GM21526 (cell line): ENCODE data around the gene PTPRZ1.

ENCODE experiments used
- ATAC-seq: cut with Tn5 transposase; IDR thresholded peaks from one replicate; pipeline ENCODE4 v1.9.1; 2021; ENCODE audit warnings: moderate library complexity; ENCODE audit not compliant: unreplicated experiment, low FRiP score

PTPRZ1 gene

GRCh38 chr7:121872831-121873288 is at the start of gene PTPRZ1:
Gene PTPRZ1 (plus strand): TSS chr7:121873161. CDS start chr7:121873500, 339 bp downstream.
- ATAC-seq, result no peak

DNA sequence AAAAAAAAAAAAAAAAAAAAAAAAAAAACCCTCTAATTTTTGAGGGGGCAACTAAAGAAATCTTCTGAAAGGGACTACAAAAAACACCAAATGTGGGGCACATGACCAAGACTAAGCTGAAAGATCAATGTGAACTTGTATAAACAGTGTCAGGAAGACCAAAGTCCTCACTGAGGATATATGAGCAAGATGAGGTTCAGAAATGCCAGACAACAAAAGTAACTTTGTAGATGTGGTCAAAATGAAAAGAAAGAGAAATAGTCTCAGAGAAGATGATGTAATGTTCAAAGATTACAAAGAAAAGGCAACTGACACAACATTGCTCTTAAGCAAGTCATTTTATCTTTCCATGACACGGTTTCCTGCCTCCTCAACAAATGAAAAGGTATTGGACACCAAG is 48.7 kb upstream of the PTPRZ1 start:
- ATAC-seq, result no peak

DNA sequence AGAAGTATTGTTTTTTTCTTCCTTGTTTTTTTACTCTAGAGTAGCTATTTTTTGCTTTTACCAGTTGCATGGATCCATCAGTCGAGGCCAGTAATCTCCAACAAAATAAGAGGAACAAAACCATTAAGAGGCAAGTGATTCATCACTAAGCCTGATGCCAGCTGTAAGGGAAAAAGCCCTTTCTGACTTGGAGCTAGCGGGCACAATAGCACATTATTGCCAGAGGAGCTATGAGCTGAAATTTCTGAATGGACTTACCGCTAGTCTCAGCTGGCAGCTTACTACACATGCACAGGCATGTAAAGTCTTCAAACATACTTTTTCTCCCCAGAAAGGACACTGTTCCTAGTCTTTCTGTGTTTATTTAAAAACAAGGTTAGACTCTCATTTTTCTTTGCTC is 41.6 kb upstream of the PTPRZ1 start:
- no peak for ATAC-seq

DNA sequence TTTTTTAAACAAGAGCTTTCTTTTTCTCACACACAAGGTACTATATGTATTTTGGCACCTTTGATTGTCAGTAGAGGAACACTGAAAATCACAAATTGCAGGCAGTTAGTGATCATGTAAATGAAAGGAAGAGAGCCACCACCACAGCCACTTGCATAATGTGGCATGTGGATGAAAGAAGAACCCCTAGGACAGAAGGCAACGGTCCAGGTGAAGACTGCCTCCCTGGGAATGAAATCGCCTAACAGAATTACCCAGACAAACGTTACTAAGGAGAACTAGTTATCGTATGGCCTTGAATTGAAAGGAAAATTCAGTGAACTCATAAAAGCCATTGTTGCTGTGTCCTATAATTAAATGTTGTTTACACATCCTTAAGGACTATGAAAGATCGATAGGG is 41.2 kb upstream of the PTPRZ1 start:
- no peak for ATAC-seq

- ATAC-seq, result no peak
These were observed 40.6 kb upstream of the PTPRZ1 start for GRCh38 chr7:121832347-121832746.

- ATAC-seq, result no peak
These were observed 39.0 kb upstream of the PTPRZ1 start for GRCh38 chr7:121833991-121834390.

GRCh38 chr7:121837462-121837861 is 35.5 kb upstream of the PTPRZ1 start:
- no peak for ATAC-seq

GRCh38 chr7:121847041-121847440 is 25.9 kb upstream of the PTPRZ1 start:
- no peak for ATAC-seq

GRCh38 chr7:121853307-121853706 is 19.7 kb upstream of the PTPRZ1 start:
- no peak for ATAC-seq

- no peak for ATAC-seq
These were observed 12.0 kb upstream of the PTPRZ1 start for GRCh38 chr7:121860953-121861352.

- ATAC-seq, result no peak
These were observed 10.4 kb upstream of the PTPRZ1 start for GRCh38 chr7:121862591-121862990.

GRCh38 chr7:121871188-121871587 is 1.8 kb upstream of the PTPRZ1 start:
- ATAC-seq, result no peak

DNA sequence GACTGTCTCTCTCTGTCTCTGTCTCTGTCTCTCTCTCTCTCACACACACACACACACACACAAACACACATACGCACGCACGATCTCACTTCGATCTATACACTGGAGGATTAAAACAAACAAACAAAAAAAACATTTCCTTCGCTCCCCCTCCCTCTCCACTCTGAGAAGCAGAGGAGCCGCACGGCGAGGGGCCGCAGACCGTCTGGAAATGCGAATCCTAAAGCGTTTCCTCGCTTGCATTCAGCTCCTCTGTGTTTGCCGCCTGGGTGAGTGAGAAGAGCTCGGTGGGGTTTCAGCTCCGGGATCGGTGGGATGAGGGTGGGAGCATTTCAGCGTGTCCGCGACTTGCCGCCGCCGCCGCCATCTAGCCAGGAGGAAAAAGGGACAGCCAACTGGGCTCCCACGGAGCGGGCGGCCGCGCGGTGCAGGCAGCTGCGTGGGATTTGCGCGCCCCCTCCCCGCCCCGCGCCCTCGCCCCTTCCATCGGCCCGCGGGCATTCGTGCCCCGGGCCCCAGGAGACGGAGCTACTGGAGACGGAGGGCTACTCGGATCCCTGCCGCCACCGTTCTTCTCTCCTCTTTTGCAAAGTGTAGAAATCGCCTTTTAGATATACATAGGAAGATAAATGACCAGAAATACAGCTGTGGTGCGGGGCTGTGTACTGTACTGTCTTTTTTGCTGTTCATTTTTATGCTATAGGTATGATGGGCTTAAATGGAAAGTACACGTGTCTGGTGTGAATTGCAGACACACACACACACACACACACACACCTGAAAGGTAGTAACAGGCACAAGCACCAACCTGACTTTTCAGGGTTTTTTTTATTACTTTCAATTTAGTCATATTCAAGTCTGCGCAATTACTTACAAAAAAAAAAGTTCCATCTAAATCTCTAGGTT is 581 bp downstream of the PTPRZ1 start:
- no peak for ATAC-seq

DNA sequence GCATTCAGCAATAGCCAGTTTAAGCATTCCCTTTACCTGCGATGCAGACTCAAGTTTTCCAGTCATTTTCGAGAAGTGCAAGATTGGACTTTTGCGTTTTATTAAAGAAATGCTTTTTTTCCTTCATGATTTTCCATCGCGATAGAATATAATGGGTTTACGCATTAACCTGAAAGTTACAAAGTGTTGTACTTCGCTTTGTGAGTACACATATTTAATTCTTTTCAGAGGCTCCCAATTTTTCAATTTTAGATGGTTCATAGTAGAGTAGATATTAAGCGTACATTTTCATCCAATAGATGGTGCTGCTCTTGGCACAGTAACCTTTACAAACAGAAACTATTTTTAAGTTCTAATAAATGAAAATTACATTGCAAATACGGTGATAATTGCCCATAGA is 1.3 kb downstream of the PTPRZ1 start:
- ATAC-seq, result no peak

DNA sequence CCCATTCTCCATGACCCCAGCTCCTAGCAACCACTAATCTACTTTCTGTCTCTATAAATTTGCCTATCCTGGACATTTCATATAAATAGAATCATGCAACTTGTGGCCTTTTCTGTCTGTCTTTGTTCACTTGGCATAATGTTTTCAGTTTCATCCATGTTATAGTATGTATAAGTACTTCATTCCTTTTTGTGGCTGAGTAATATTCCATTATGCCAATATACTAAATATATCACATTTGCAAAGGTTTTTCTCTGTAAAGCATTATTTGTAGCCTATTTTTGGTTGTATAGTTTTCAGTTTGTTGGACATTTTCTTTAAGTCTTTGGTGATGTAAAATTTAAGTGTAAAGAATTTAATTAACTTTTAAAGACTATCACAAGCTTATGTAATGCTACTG is 2.2 kb downstream of the PTPRZ1 start:
- ATAC-seq, result no peak

DNA sequence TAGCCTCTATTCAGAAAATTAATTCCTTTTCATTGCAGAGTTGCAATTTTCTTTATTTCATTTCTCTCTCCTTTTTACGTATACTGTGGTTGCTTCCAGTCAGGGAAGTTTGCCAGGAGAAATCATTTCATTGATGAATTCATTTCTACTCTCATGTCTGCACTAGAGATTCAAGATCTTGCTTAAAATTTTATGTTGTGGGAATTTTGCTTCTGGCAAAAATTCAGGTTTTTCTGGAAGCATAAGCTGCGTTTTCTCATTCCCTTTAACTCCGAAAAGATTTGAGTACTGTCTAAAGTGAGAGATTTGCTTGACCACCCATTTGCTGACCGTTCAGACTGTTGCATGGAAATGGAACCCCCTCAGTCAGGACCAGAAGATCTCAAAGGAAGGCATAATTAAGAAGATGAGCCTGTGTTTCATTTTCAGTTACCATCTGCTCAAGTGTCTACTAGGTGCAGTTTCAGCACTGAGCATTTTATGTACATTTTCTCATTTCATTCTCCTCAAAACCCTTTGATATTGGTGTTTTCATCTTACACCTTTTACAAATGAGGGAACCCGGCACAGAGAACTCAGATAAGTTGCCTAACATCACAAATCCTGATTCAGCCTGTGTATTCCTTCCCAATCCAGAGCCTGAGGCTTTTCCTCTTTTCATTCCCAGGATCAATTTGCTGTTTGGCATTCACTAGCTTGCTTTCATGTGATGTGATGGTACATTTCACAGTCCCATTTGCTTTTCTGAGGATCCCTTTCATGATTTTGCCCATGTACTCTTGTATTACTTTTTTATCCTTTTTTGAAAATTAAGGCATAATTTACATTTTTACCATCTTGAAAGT is 3.9 kb downstream of the PTPRZ1 start:
- no peak for ATAC-seq

DNA sequence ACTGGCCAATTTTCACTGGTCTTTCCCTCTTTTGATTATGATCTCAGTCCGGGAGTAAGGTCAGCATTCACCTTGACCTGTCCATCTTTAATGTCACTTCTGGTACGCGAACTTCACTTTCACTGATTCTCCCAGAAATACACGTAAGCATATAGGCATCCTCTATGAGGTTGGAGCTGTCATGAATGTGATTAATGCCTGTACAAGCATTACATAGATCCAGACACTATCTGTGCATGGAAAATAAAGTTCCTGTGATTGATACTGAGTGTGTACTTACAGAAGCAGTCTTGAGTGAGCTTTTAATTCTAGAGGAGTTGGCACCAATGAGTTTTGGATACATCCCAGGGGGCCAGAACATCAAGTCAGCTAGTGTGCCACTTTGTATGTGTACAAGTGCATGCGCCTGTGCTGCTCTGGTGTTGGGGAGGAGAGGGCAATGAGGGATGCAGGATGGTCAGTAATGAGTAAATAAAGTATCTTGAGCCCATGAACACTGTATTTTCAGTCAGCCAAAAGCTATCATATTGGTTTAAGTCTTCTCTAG is 6.0 kb downstream of the PTPRZ1 start:
- no peak for ATAC-seq

DNA sequence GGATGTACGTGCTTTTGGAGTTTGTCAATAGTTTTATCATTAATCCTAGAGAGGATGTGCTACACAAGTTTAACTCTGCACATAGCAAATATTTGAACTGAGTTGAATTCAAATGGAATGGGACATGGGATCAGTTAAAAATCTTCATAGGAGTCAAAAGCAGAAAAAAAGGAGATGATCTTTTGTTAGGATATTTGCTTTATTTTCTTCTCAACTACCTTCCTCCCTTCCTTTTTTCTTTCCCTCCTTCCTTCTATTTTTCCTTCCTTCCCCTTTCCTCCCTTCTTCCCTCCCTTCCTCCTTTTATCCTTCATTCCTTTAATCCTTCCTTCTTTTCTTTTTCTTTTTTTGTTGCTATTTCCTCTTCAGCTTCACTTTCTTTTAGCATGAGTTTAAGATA is 6.6 kb downstream of the PTPRZ1 start:
- ATAC-seq, result no peak

DNA sequence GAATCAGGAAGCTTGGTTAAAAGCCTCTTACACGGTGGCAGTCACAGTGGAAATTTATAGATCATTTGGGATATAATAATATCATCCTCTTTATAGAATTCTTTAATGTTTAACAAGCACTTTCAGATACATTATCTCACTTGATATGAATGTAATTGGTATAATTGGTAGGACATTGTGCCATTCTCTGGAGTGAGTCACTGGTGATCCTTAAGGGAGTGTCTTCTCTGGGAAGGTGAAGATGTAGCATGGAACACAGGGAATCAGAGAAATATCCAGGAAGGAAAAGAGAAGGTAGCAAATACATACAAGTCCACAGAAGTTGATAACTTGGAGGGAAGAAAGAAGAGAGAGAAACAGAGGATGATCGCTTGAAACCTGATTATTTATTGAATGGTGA is 9.8 kb downstream of the PTPRZ1 start:
- ATAC-seq, result no peak

DNA sequence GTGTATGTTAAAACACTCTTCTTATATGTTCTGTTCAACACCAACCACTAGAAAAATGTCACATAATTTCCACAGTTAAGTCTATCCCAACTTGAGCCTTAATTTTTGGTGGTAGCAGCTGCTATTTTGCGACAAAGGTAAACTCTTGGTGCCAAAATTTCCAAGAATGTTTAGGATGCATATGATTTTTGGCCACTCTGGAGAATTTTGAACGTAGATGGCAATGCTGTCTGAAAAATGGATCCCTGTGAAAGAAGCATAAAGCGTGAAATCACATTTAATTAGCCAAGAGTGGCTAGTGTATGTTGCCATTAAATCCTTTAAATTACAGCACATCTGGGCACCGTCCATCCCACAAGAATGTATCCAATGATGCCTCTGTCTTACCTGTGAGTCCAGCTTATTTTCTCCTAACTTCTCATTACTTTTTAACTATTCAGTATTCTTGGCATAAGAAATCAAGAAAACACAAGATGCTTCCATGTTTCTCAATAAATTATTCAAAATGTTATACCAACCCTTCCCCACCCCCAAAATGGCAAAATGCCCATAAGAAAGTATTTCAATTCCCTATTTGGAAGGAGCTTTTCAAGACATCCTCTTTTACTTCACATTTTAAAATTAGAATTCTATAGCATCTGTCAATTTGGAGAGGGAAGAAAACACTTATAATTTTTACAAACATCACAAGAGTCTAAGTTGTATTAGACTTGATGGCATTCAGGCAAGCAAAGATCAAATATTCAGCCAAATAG is 12.4 kb downstream of the PTPRZ1 start:
- no peak for ATAC-seq
